ENCODE measurements around the gene KHK.

DNA sequence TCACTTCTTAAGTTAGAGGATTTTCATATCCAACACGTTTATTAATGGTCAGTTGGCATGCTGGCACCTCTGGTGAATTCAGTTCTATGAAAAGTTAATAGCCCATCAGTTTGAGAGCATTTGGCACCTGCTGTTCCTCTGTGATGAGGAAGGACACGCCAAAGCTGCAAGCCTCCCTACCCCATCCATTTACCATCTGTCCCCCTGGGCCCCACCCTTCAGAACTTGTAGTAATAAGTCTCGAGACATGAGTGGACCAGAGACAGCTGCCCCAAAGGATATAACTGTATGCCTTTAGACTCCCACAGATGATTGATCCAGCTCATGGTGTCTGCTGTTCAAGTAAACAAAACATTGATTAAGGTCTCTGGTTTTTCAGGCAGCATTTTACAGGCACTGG lies 21.4 kb upstream of the KHK start:
- TF ChIP-seq, protein P1, sequence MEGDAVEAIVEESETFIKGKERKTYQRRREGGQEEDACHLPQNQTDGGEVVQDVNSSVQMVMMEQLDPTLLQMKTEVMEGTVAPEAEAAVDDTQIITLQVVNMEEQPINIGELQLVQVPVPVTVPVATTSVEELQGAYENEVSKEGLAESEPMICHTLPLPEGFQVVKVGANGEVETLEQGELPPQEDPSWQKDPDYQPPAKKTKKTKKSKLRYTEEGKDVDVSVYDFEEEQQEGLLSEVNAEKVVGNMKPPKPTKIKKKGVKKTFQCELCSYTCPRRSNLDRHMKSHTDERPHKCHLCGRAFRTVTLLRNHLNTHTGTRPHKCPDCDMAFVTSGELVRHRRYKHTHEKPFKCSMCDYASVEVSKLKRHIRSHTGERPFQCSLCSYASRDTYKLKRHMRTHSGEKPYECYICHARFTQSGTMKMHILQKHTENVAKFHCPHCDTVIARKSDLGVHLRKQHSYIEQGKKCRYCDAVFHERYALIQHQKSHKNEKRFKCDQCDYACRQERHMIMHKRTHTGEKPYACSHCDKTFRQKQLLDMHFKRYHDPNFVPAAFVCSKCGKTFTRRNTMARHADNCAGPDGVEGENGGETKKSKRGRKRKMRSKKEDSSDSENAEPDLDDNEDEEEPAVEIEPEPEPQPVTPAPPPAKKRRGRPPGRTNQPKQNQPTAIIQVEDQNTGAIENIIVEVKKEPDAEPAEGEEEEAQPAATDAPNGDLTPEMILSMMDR (IDR thresholded peaks at IDR 0.05): no peak
- TF ChIP-seq POLR2AphosphoS5 (IDR thresholded peaks at IDR 0.05; ENCODE audit: insufficient read depth in 1 of 2, low read depth in 1 of 2): no peak
